ENCODE results near the gene GBF1.
"Not testable (repeated sequence)": the region's sequence is repeated elsewhere in the genome, so short reads cannot be mapped to it uniquely, and the experiment has no call there.

GBF1 gene, protein sequence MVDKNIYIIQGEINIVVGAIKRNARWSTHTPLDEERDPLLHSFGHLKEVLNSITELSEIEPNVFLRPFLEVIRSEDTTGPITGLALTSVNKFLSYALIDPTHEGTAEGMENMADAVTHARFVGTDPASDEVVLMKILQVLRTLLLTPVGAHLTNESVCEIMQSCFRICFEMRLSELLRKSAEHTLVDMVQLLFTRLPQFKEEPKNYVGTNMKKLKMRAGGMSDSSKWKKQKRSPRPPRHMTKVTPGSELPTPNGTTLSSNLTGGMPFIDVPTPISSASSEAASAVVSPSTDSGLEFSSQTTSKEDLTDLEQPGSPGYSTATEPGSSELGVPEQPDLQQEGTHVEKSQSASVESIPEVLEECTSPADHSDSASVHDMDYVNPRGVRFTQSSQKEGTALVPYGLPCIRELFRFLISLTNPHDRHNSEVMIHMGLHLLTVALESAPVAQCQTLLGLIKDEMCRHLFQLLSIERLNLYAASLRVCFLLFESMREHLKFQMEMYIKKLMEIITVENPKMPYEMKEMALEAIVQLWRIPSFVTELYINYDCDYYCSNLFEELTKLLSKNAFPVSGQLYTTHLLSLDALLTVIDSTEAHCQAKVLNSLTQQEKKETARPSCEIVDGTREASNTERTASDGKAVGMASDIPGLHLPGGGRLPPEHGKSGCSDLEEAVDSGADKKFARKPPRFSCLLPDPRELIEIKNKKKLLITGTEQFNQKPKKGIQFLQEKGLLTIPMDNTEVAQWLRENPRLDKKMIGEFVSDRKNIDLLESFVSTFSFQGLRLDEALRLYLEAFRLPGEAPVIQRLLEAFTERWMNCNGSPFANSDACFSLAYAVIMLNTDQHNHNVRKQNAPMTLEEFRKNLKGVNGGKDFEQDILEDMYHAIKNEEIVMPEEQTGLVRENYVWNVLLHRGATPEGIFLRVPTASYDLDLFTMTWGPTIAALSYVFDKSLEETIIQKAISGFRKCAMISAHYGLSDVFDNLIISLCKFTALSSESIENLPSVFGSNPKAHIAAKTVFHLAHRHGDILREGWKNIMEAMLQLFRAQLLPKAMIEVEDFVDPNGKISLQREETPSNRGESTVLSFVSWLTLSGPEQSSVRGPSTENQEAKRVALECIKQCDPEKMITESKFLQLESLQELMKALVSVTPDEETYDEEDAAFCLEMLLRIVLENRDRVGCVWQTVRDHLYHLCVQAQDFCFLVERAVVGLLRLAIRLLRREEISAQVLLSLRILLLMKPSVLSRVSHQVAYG (N-terminal part only)

DNA sequence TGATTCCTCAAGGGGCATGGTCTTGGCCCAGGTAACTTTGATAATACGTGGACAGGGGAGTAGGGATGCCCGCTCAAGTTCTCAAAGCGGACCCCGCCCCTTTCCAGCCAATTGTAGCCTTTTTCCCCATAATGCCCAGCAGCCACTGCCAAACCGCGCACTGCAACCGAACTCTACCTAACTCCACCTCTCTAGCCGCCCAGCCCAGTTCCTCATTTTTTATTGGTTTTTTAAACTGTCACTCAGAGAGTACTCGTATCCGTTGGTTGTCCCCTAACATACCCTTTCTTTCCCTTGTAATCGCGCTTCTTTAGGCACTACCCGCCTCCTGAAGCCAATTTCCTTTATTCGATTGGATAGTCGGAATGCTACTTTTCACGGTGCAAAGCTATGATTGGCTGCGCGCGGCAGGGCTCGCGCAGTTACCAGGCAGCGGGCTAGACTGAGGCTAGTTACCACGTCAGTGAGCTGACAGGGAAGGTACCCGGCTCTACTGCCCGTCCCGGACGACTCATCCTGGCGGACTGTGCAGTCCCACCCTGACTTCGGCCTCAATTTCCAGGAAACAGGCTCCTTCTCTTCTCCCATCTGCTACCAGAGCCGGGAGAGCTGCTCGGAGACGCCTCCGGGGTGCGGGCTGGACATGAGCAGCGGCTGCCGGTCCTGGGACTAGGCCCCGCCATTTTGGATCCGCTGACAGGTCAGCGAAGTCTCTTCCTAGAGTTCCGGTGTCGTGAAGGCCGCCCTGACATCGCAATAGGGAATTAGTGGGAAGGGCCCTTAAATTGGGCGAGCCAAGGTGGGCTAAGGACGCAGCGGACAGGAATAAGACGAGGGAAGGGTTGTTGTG is at the start of gene GBF1:
Gene GBF1 (plus strand): TSS at position 451 of the 850 bp plus-strand sequence. CDS start 13,407 bp downstream, outside the sequence.
- Histone ChIP-seq H3K4me1 (ENCODE audit: control insufficient read depth, insufficient read depth, low read length) (peaks cover 28% of the 10 kb centered on the region), H3K4me3 (ENCODE audit: low read length) (peak within 1 kb of the TSS; percentile 81), H3K27me3 (ENCODE audit: control insufficient read depth, insufficient read depth, low read length) (peaks cover 18% of the 10 kb centered on the region), H3K9ac (ENCODE audit: low read length) (peak within 1 kb of the TSS; percentile 80), H3K36me3 (ENCODE audit: control insufficient read depth, insufficient read depth, low read length) (no peaks in the 10 kb centered on the region), H3K9me3 (ENCODE audit: control insufficient read depth, low read length) (no peaks in the 10 kb centered on the region)

DNA sequence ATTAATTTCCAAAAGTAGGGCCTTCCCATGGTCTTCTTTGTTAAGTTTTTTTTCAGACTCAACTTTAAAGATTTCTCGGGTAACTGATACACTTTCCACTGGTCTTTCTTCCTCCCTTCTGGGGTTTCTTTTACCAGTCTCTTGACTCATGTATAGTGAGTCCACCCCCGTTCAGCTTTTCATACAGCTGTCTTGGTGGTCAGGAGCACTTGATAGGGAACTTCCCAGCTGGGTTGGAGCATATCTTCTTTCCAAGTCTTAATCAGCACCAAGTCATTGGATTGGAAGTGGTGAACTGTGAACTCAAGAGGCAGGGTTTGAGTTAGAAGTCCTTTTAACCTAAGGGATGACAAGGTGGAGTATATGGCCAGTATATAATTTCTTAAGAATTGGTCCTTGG is 48.4 kb upstream of the GBF1 start:
- Histone ChIP-seq H3K9me3 (ENCODE audit: control insufficient read depth, low read length) (no peaks in the 10 kb centered on the region), H3K9ac (ENCODE audit: low read length) (no peak overlapping the region), H3K4me3 (ENCODE audit: low read length) (no peak overlapping the region), H3K4me1 (ENCODE audit: control insufficient read depth, insufficient read depth, low read length) (no peaks in the 10 kb centered on the region), H3K36me3 (ENCODE audit: control insufficient read depth, insufficient read depth, low read length) (no peaks in the 10 kb centered on the region), H3K27me3 (ENCODE audit: control insufficient read depth, insufficient read depth, low read length) (no peaks in the 10 kb centered on the region)

DNA sequence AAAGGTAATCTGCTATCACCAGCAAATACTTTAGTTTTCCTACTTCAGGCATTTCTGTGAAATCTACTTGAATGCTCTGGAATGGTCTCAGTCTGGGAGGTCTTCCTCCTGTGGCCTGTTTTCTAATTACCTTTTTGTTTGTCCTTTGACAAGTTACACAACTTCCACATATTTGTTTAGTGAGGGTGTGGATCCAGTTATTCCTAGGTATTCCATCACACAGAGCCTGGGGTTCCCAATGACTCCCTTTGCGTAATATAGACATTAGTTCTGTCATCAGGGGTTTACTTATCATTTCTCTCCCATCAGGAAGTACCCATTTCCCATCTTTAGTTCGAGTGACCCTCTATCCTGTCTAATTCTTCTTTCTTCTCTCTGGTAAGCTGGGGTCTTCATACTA is 47.3 kb upstream of the GBF1 start:
- H3K36me3 ChIP-seq (ENCODE audit: control insufficient read depth, insufficient read depth, low read length) = no peaks in the 10 kb centered on the region
- H3K9ac ChIP-seq (ENCODE audit: low read length) = no peak overlapping the region
- no peaks in the 10 kb centered on the region for H3K9me3 ChIP-seq (ENCODE audit: control insufficient read depth, low read length)
- H3K27me3 ChIP-seq (ENCODE audit: control insufficient read depth, insufficient read depth, low read length) = no peaks in the 10 kb centered on the region
- no peak overlapping the region for H3K4me3 ChIP-seq (ENCODE audit: low read length)
- H3K4me1 ChIP-seq (ENCODE audit: control insufficient read depth, insufficient read depth, low read length) = no peaks in the 10 kb centered on the region

DNA sequence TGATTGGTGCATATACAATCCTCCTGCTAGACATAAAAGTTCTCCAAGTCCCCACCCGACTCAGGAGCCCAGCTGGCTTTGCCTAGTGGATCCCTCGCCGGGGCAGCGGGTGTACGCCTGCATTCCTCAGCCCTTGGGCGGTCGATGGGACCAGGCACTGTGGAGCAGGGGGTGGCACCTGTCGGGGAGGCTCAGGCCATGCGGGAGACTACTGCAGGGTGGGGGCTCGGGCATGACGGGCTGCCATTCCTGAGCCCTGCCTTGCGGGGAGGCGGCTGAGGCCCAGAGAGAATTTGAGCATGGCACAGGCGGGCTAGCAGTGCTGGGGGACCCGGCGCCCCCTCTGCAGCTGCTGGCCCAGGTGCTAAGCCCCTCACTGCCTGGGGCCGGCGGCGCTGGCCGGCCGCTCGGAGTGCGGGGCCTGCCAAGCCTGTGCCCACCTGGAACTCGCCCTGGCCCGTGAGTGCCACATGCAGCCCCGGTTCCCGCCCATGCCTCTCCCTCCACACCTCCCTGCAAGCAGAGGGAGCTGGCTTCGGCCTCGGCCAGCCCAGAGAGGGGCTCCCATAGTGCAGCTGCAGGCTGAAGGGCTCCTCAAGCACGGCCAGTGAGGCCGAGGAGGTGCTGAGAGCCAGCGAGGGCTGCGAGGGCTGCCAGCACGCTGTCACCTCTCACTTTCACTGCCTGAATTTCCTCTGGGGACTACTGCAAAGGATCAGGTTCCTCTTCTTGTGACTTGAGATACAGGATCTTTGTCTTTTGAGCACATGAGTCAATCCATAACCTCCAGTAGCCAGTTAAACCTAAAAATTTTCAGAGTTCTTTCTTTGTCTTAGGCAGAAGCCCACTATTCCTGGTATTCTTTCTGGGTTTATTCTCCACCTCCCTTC is 44.3 kb upstream of the GBF1 start:
- H3K4me3 ChIP-seq (ENCODE audit: low read length) = no peak overlapping the region
- H3K36me3 ChIP-seq (ENCODE audit: control insufficient read depth, insufficient read depth, low read length) = no peaks in the 10 kb centered on the region
- no peak overlapping the region for H3K9ac ChIP-seq (ENCODE audit: low read length)
- peaks cover 8% of the 10 kb centered on the region for H3K9me3 ChIP-seq (ENCODE audit: control insufficient read depth, low read length)
- H3K4me1 ChIP-seq (ENCODE audit: control insufficient read depth, insufficient read depth, low read length) = no peaks in the 10 kb centered on the region
- no peaks in the 10 kb centered on the region for H3K27me3 ChIP-seq (ENCODE audit: control insufficient read depth, insufficient read depth, low read length)

DNA sequence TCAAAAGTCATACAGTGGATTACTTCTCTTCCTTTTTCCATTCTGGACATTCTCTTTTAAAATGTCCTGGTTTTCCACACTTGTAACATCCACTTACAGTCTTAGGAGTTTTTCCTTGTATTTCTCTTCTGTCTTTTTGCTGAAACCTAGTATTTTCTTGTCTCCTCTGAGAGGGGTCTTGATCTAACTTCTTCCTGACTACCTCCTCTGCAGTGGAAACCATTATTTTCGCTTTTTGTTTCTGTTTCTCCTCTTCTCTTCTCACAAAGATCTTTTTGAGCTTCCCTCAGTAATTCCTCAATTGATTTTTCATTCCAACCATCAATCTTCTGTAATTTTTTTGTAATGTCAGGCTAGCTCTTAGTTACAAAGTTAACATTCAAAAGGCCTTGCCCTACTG is 42.9 kb upstream of the GBF1 start:
- no peak overlapping the region for H3K9ac ChIP-seq (ENCODE audit: low read length)
- peaks cover 8% of the 10 kb centered on the region for H3K9me3 ChIP-seq (ENCODE audit: control insufficient read depth, low read length)
- H3K4me1 ChIP-seq (ENCODE audit: control insufficient read depth, insufficient read depth, low read length) = no peaks in the 10 kb centered on the region
- no peaks in the 10 kb centered on the region for H3K27me3 ChIP-seq (ENCODE audit: control insufficient read depth, insufficient read depth, low read length)
- no peaks in the 10 kb centered on the region for H3K36me3 ChIP-seq (ENCODE audit: control insufficient read depth, insufficient read depth, low read length)
- no peak overlapping the region for H3K4me3 ChIP-seq (ENCODE audit: low read length)

DNA sequence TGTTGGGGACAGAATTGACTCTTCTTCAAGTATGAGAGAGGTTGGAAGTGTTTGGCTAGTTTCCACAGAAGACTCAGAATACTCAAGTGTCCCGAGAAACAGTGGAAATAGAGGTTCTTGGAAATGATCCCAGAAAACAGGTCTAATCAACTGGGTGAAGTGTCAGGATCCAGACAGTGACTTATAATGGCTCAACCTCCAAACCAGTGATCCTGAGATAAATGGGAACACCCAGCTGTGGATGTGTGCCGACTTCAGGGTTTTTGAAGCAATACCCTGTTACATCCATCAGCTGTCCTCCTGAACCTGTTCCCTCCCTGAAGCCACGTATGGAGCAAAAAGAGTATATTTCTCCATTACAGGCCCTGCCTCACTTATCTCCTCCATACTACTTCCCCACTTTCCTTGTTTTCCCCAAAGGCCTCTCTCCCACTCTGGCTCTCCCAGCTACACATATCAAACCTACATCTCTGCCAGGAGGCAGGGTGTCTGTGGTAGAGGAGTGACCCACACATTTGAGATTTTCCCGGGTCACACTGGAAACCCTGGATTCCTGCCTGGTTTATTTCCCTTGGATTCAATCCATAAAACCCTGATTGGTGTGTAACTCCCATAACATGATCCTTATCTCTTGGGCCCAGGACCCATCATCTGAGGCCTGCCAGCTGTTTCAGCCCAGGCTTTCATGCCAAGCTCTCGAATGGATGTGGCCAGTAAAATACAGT is 36.9 kb upstream of the GBF1 start:
- Histone ChIP-seq H3K36me3 (ENCODE audit: control insufficient read depth, insufficient read depth, low read length) (no peaks in the 10 kb centered on the region), H3K4me1 (ENCODE audit: control insufficient read depth, insufficient read depth, low read length) (no peaks in the 10 kb centered on the region), H3K27me3 (ENCODE audit: control insufficient read depth, insufficient read depth, low read length) (no peaks in the 10 kb centered on the region), H3K9me3 (ENCODE audit: control insufficient read depth, low read length) (peaks cover 8% of the 10 kb centered on the region), H3K4me3 (ENCODE audit: low read length) (no peak overlapping the region), H3K9ac (ENCODE audit: low read length) (no peak overlapping the region)

DNA sequence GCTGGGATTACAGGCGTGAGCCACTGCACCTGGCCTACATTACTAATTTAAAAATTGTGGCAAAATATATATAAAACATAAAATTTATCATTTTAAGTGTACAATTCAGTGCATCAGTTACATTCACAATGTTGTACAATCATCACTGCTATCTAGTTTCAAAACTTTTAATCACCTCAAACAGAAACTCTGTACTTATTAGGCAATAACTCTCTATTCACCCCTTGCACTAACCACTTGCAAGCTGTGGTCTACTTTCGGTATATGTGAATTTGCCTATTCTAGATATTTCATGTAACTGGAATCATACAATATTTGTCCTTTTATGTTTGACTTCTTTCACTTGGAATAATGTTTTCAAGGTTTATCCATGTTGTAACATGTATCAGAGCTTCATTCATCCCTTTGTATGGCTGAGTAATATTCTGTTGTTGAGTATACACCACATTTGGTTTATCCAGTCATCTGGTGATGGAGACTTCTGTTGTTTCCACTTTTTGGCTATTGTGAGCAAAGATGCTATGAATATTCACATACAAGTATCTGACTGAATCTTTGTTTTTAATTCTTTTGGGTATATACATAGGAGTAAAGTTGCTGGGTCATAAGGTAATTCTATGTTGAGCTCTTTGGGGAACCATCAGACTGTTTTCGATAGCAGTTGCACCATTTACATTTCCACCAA is 33.6 kb upstream of the GBF1 start:
- Histone ChIP-seq H3K27me3 (ENCODE audit: control insufficient read depth, insufficient read depth, low read length) (no peaks in the 10 kb centered on the region), H3K9ac (ENCODE audit: low read length) (no peak overlapping the region), H3K9me3 (ENCODE audit: control insufficient read depth, low read length) (no peaks in the 10 kb centered on the region), H3K4me1 (ENCODE audit: control insufficient read depth, insufficient read depth, low read length) (no peaks in the 10 kb centered on the region), H3K4me3 (ENCODE audit: low read length) (no peak overlapping the region), H3K36me3 (ENCODE audit: control insufficient read depth, insufficient read depth, low read length) (no peaks in the 10 kb centered on the region)

DNA sequence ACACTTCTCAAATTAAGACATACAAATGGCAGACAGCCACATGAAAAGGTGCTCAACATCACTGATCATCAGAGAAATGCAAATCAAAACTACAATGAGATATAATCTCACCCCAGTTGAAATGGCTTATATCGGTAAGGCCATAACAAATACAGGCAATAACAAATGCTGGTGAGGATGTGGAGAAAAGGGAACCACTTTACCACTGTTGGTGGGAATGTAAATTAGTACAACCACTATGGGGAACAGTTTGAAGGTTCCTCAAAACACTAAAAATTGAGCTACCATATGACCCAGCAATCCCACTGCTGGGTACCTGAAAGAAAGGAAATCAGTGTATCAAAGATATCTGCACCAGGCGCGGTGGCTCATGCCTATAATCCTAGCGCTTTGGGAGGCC is 31.7 kb upstream of the GBF1 start:
- H3K4me3 ChIP-seq (ENCODE audit: low read length); H3K4me1 ChIP-seq (ENCODE audit: control insufficient read depth, insufficient read depth, low read length); H3K9me3 ChIP-seq (ENCODE audit: control insufficient read depth, low read length); H3K36me3 ChIP-seq (ENCODE audit: control insufficient read depth, insufficient read depth, low read length); H3K9ac ChIP-seq (ENCODE audit: low read length); H3K27me3 ChIP-seq (ENCODE audit: control insufficient read depth, insufficient read depth, low read length): not testable (repeated sequence)

DNA sequence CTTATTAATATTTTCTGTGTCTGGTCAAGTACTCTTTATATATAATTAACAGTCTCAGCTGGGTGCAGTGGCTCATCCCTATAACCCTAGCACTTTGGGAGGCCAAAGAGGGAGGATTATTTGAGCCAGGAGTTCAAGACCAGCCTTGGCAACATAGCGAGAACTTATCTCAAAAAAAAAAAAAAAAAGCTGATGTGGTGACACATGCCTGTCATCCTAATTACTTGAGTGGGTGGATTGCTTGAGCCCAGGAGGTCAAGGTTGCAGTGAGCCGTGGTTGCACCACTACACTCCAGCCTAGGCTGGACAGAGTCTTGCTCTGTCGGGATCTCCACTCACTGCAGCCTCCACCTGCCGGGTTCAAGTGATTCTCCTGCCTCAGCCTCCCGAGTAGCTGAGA is 26.0 kb upstream of the GBF1 start:
- Histone ChIP-seq H3K4me3 (ENCODE audit: low read length) (no peak overlapping the region), H3K9me3 (ENCODE audit: control insufficient read depth, low read length) (no peaks in the 10 kb centered on the region)

DNA sequence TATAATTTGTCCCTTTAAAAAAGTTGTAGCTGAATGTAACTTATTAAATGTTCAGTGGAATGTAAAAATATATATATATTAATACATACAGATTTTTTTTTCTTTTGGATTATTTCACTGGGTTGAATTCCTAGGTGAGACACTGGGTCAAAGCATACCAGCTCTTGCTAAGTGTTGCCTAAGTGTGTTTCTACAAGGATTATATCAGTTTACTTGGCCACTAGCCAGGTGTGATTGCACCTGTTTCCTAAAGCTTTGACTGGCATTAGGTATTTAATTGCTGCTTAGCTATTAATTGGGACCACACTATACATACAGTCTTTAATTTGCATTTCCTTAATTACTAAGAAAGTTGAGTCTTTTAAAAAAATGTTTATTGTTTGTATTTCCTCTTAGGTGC is 24.7 kb upstream of the GBF1 start:
- Histone ChIP-seq H3K27me3 (ENCODE audit: control insufficient read depth, insufficient read depth, low read length) (no peaks in the 10 kb centered on the region), H3K9me3 (ENCODE audit: control insufficient read depth, low read length) (no peaks in the 10 kb centered on the region), H3K36me3 (ENCODE audit: control insufficient read depth, insufficient read depth, low read length) (no peaks in the 10 kb centered on the region), H3K9ac (ENCODE audit: low read length) (no peak overlapping the region), H3K4me1 (ENCODE audit: control insufficient read depth, insufficient read depth, low read length) (peaks cover 1% of the 10 kb centered on the region), H3K4me3 (ENCODE audit: low read length) (no peak overlapping the region)

More for the DNA sequence above, 26.0 kb upstream of the GBF1 start:
- H3K9ac ChIP-seq (ENCODE audit: low read length) = no peak overlapping the region
- no peaks in the 10 kb centered on the region for H3K36me3 ChIP-seq (ENCODE audit: control insufficient read depth, insufficient read depth, low read length)
- no peaks in the 10 kb centered on the region for H3K27me3 ChIP-seq (ENCODE audit: control insufficient read depth, insufficient read depth, low read length)
- H3K4me1 ChIP-seq (ENCODE audit: control insufficient read depth, insufficient read depth, low read length) = no peaks in the 10 kb centered on the region
